H54 (cell line): ENCODE measurements around the gene ALK.

Experiments
- DNase-seq: peaks from one replicate; pipeline ENCODE4 v3.0.0; 2011; ENCODE audit warnings: low spot score, mixed read lengths; ENCODE audit not compliant: insufficient read length
- FAIRE-seq: peaks from 3 replicates; lab custom pipeline; 2011; peaks lifted over from hg19 to GRCh38; lab: Jason Lieb, UNC
- POLR2A ChIP-seq: IDR thresholded peaks from 2 replicates; pipeline ENCODE4 v1.6.1; 2011; ENCODE audit warnings: low read depth, mild to moderate bottlenecking, low read length

Gene ALK

DNA sequence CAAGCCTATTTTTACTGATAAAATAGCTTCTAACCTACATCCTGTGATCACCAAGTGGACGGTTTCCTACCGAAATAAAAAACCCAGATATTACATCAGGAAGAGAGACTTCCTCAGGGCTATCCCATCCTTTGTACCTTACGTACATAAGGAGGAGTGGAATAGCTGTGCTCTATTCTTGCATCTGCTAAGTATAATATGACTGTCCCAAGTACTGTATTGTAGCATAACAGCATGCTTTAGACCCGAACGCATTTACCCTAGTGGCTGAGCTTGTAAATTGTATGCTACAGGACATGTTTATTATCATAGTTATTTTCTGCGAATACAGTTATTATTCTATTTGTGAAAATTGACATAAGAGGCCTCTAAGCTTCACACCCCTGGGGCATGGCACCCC lies 503.8 kb downstream of the ALK start:
- no peak for TF ChIP-seq POLR2A
- FAIRE-seq (no peak), DNase-seq (no peak)

DNA sequence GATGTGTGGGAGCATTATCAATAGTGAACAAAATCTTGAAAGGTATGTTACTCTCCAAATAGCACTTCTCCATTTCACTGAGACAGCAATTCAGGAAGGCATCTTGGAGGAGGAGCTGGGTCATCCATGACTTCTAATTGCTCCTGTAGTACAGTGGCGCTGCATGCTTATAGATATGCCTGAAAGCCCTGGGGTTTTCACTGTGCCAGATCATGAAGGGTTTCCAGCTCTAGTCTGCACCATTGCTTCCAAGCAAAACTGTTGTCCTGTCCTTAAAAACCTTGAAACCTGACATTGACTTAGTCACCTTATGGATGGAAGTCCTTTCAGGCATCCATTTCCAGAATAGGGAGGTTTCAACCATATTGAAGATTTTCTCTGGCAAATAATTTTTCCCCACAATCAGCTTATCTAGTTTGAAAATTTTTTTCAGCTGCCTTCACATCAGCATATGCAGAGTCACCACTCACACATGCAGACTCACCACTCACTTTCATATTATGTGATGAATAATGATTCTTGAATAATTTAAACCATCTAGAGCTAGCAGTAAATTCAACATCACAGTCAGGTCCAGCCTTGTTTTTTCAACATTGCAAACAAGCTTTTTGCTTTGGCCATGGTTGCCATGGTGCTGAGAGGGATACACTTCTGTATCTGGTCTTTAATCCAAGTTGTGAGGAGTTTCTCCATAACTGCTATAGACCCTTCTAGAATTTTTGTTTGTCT lies 509.0 kb downstream of the ALK start:
- DNase-seq (no peak), FAIRE-seq (no peak)
- TF ChIP-seq POLR2A, result no peak

GRCh38 chr2:29405707-29406106 lies 515.7 kb downstream of the ALK start:
- FAIRE-seq, result no peak
- no peak for TF ChIP-seq POLR2A
- no peak for DNase-seq

- no peak for TF ChIP-seq POLR2A
- FAIRE-seq (no peak), DNase-seq (no peak)
Observed at GRCh38 chr2:29405266-29405665, 516.1 kb downstream of the ALK start.

GRCh38 chr2:29401994-29402393 lies 519.4 kb downstream of the ALK start:
- DNase-seq, result no peak
- TF ChIP-seq POLR2A, result no peak
- no peak for FAIRE-seq

- TF ChIP-seq POLR2A, result no peak
- DNase-seq, result no peak
- FAIRE-seq, result no peak
Observed at GRCh38 chr2:29400930-29401653, 520.3 kb downstream of the ALK start.

DNA sequence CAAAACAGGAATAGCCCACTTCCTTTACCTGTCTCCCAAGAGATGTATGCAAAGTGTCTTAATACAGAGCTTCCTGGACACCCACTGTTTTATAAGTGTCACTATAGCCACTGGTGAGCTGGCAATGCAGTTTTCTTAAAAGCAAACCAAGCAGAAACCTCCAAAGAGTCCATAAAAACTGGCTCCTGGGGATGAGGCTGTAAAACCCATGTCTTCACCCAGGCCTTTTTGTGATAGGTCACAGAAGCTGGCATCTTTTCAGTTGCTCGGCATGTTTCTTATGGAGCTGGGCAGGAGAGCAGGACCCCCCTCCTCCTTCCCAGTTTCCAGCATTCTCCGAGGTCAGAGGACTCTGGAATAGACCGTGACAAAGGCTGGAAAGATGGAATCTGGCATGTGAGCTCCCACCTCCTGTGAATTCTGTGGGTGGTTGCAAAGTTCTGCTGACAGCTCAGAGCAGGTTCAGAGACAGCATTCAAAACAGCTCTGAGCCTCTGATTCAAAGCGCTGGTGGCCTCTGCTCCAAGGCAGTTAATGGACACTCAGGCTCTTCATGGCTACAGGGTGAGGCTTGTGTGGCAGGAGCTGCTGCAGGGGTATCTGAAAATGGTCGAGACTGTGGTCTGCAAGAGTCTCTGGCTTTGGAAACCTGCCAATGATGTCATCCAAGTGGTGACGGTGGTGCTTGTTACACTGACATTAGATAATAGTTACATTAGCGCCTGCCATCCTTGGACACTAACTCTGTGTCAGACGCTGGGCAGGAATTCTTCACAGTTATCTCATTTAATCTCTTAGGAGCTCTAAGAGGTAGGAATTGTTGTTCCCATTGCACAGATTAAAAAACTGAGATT lies 522.8 kb downstream of the ALK start:
- DNase-seq, result no peak
- FAIRE-seq, result no peak
- no peak for TF ChIP-seq POLR2A

DNA sequence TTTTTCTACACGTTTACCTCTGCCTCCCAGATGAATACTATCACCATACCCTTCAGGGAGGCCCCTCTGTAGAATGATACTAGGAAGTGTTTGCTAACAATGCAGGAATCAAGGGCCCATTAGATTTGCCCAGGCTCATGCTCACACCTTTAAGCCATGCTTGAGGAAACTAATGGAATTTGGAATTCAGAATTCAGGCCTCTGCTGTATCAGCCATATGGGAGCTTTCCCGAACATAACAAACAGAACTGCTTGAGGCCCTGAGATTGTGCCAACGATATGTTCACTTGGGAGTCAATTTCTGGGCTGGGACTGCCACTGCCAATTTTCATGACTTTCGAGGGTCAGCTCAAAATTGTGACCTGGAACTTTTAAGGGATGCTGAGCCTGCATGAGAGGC lies 523.7 kb downstream of the ALK start:
- TF ChIP-seq POLR2A, result no peak
- no peak for DNase-seq
- no peak for FAIRE-seq

DNA sequence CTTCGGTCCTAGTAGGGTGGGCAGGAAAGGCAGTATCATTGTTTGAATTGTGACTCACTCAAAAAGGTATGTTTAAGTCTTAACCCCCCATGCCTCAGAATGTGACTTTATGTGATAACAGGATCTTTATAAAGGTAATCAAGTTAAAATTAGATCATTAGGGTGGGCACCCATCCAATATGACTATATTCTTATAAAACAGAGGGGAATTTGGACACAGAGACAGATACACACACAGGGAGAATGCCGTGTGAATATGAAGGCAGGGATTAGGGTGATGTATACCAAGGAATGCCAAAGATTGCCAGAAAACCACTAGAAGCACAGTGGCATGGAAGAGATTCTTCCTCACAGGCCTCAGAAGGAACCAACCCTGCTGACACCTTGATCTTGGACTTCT lies 524.3 kb downstream of the ALK start:
- TF ChIP-seq POLR2A, result no peak
- DNase-seq (no peak), FAIRE-seq (no peak)

DNA sequence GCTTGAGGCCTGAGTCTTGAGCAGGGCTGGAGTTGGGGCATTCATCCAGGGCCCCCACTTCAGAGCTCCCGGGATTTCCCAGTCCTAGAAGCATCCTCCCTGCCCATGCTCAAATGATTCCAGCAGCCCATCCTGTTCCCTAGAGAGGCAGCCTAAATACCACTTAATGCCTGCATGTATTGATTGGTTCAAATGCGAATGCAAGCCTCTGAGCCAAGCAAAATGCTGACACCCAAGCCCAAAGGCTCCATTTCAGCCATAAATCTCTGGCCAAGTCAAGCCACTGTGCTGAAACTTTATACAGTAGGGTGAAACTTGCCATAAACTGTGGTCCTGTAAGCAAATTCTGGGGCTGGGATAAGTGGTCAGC lies 526.4 kb downstream of the ALK start:
- TF ChIP-seq POLR2A, result no peak
- no peak for DNase-seq
- FAIRE-seq, result no peak

GRCh38 chr2:29394311-29394980 lies 526.9 kb downstream of the ALK start:
- DNase-seq (no peak), FAIRE-seq (no peak)
- no peak for TF ChIP-seq POLR2A

GRCh38 chr2:29393676-29394075 lies 527.7 kb downstream of the ALK start:
- TF ChIP-seq POLR2A, result no peak
- FAIRE-seq (no peak), DNase-seq (no peak)

DNA sequence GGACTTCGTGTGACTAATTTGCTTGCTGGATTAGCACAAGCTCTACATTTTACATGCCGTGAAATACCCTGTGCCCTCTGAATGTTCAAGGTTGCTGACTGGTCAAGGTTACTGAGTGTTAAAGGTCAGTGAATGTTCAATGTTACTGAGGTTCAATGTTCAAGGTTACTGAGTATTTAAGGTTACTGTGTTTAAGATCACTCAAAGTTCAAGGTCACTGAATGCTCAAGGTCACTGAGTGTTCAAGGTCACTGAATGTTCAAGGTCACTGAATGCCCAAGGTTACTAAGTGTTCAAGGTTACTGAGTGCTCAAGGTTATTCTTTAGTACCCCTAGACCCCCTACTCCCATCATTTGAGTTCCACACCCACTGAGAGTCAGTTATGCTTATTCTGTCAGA lies 528.6 kb downstream of the ALK start:
- FAIRE-seq (no peak), DNase-seq (no peak)
- TF ChIP-seq POLR2A, result no peak

DNA sequence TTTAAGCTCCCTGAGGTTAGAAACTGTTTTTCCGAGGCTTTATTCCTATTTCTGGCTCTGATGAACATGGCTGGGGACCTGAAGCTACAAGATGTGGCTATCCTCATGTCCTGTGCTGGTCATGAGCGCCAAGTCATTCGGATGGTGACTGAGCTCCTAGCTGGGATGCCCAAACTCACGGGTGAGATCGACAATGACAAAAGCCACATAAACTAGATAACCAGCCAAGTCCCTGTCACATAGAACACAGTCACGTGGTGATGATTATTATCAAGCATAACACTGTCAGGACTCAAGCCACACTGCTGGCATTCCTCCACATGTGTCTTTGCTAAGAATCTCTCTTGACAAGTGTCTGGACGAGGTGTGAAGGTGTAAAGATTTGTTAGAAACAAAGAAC lies 531.2 kb downstream of the ALK start:
- DNase-seq (no peak), FAIRE-seq (no peak)
- no peak for TF ChIP-seq POLR2A

DNA sequence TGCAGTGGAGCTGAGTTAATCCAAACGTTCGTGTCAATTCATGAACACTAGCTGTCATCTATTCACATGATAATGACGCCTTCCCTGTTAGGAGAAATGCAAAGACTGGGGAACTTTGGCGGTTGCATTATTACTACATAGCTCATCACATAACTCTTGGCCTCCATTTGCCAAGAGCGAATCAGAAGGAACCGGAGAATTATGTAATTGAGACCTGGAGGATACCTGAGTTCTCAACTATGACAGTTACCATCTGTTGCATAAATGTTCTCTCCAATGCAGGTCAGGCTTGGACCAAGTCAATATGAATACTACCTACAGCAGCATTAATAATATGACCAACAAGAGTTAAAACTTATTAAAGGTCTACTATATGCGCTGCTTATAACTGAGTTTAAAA lies 531.7 kb downstream of the ALK start:
- FAIRE-seq (no peak), DNase-seq (no peak)
- no peak for TF ChIP-seq POLR2A
